ENCODE results near the gene BMP6. TPM values are rescaled to one million over a fixed set of nuclear protein-coding genes. Genes with fewer than 3 reads are reported as not detected.

The BMP6 gene
- total RNA-seq, 2 donors from 2014 or later, result 10.4 to 19.1 TPM

DNA sequence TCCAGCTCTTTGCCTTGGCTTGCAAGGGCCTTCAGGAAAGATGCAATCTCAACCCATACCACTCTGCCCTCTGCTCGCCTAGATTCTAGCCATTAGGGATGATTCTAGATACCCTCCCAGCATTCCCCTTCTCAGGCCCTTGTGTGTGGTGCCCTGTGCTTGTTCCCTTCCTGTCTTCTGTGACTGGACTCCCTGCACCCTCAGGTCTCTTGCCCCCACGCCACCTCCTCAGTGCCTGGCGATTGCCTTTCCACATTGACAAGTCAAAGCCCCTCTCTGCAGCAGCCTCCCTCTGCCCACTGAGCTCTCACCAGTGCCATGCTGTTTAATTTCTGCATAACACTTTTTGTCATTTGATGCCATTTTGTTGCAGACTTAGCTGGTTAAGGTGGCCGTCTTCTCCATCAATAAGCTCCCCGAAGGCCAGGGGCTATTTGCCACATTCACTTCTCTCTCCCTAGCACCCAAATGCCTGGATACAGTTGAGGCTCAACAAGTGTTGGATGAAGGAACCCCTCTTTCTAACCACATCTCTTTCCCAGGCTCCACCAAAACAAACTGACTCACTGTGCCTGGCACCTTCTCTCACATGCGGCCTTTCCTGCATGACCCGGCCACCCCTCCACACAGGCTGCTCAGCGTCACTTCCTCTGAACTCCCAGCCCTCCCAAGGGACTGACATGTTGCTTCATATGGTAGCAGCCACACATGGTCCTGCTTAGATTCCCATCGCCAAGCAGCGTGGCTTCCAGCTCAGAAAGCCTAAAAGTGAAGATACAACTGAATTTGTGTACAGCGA lies 189.3 kb downstream of the BMP6 start:
- no peak overlapping the region for H3K27ac ChIP-seq
- H3K9me3 ChIP-seq, result no peaks in the 10 kb centered on the region
- TF ChIP-seq, protein P1, sequence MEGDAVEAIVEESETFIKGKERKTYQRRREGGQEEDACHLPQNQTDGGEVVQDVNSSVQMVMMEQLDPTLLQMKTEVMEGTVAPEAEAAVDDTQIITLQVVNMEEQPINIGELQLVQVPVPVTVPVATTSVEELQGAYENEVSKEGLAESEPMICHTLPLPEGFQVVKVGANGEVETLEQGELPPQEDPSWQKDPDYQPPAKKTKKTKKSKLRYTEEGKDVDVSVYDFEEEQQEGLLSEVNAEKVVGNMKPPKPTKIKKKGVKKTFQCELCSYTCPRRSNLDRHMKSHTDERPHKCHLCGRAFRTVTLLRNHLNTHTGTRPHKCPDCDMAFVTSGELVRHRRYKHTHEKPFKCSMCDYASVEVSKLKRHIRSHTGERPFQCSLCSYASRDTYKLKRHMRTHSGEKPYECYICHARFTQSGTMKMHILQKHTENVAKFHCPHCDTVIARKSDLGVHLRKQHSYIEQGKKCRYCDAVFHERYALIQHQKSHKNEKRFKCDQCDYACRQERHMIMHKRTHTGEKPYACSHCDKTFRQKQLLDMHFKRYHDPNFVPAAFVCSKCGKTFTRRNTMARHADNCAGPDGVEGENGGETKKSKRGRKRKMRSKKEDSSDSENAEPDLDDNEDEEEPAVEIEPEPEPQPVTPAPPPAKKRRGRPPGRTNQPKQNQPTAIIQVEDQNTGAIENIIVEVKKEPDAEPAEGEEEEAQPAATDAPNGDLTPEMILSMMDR (IDR thresholded peaks at IDR 0.05), result no peak
- H3K4me1 ChIP-seq, result peaks cover 0 to 7% of the 10 kb centered on the region in 2 donors
- H3K36me3 ChIP-seq, result no peaks in the 10 kb centered on the region
- DNase-seq (ENCODE audit: low spot score), result peak; percentile 82
- H3K4me3 ChIP-seq, result no peak overlapping the region
- H3K27me3 ChIP-seq, result no peaks in the 10 kb centered on the region

DNA sequence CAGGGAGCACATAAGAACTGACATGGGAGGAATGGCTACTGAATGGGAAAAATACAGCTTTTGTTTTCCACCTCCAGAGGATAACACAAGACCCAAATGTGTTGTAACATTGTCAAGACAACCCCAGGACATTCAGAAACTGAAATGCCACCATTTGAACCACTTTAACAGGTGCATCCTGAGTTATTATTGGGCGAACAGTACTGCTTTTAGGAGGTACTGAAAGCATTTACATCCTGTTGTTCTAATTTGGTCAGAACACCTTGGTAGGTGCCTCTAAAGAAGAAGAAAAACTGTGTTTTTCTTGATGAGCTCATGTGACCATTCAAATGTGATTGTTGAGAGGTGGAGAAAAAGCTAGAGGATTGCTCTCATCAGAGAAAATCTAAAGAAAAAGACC lies 191.1 kb downstream of the BMP6 start:
- H3K4me3 ChIP-seq, result no peak overlapping the region
- H3K9me3 ChIP-seq, result no peaks in the 10 kb centered on the region
- TF ChIP-seq, protein P1 (IDR thresholded peaks at IDR 0.05), result no peak
- H3K4me1 ChIP-seq, result no peaks in the 10 kb centered on the region
- no peaks in the 10 kb centered on the region for H3K27me3 ChIP-seq
- no peak overlapping the region for H3K27ac ChIP-seq
- no peak for DNase-seq (ENCODE audit: low spot score)
- no peaks in the 10 kb centered on the region for H3K36me3 ChIP-seq

DNA sequence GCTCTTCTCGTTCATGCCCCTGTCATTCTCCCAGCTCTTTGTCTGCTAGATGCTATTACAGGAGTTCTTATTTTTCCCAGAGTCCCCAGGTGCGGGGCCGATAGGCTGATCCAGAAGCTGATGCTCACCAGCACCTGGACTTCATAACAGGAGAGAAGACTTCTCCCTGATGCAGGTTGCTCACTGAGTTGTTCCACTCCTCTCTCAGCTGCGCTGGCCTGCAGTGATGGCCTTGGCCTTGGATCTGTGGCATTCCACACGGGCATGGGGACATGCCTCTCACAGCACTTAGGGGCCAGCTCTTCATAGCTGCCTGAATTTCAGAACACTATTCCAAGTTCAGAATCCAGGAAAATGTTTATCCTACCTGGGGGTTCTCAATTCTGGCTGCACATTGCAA lies 191.8 kb downstream of the BMP6 start:
- TF ChIP-seq, protein P1 (IDR thresholded peaks at IDR 0.05), result no peak
- no peak for DNase-seq (ENCODE audit: low spot score)
- no peaks in the 10 kb centered on the region for H3K9me3 ChIP-seq
- H3K4me3 ChIP-seq, result no peak overlapping the region
- H3K27ac ChIP-seq, result no peak overlapping the region
- no peaks in the 10 kb centered on the region for H3K4me1 ChIP-seq
- H3K27me3 ChIP-seq, result no peaks in the 10 kb centered on the region
- no peaks in the 10 kb centered on the region for H3K36me3 ChIP-seq

DNA sequence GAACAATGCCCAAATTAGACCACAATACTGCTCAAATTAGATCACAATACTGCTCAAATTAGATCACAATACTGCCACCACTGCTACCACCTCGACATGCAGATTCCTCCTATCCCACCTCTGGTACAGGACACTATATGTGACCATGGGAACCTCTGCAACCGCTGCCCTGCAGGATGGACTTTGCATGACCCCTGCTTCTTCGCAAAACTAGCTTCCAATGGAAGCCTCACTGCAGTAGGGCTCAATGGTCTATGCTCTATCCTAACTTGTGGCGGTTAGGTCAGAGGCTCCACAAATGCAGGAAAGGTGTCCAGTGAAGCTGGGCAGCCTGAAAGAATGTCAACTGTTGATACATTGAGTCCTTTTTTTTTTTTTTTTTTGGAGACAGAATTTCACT lies 192.5 kb downstream of the BMP6 start:
- Histone ChIP-seq H3K27ac (no peak overlapping the region), H3K4me1 (no peaks in the 10 kb centered on the region), H3K9me3 (no peaks in the 10 kb centered on the region), H3K36me3 (no peaks in the 10 kb centered on the region), H3K4me3 (no peak overlapping the region), H3K27me3 (no peaks in the 10 kb centered on the region)
- TF ChIP-seq, protein P1 (IDR thresholded peaks at IDR 0.05), result no peak
- DNase-seq (ENCODE audit: low spot score), result no peak

DNA sequence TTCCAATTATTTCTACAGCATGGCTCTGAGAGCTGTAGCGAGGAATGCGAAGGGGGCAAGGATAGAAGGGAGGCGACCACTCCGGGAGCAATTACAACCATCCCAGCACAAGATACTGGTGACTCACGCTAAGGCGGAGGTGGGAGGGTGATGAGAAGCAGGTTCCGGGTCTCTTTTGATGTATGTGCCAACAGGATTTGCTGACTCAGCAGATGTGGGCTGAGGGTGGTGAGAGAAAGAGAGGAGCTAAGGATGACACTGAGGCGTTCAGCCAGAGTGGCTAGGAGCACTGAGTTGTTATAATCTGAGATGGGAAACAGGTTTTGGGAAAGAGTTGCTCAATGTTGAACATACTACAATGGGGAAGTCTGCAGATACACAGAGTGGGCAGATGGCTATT lies 194.0 kb downstream of the BMP6 start:
- H3K9me3 ChIP-seq, result no peaks in the 10 kb centered on the region
- DNase-seq (ENCODE audit: low spot score), result no peak
- no peaks in the 10 kb centered on the region for H3K4me1 ChIP-seq
- no peaks in the 10 kb centered on the region for H3K27me3 ChIP-seq
- TF ChIP-seq, protein P1 (IDR thresholded peaks at IDR 0.05), result no peak
- H3K4me3 ChIP-seq, result no peak overlapping the region
- H3K36me3 ChIP-seq, result no peaks in the 10 kb centered on the region
- H3K27ac ChIP-seq, result no peak overlapping the region

DNA sequence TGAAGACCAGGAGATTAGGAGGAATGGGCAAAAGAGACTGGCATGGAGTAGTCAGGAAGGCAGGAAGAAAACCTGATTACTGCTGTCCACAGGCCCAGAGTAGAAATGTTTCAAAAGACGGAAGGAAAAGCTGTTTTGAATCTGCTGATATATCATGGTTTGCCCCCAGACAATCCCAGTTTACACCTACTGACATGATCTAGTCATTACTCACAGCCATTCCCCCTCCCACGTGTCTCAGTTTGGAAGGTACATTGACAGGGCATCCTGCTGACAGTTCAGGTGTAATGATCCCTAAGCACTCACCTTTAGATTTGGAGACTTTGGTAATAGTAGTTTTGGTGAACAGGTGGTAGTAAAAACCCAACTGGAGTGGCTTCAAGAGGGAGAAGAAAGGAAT lies 194.5 kb downstream of the BMP6 start:
- Histone ChIP-seq H3K9me3 (peaks cover 0 to under 1% of the 10 kb centered on the region in 2 donors), H3K27ac (no peak overlapping the region), H3K4me1 (no peaks in the 10 kb centered on the region), H3K36me3 (no peaks in the 10 kb centered on the region), H3K4me3 (no peak overlapping the region), H3K27me3 (no peaks in the 10 kb centered on the region)
- DNase-seq (ENCODE audit: low spot score), result no peak
- TF ChIP-seq, protein P1 (IDR thresholded peaks at IDR 0.05), result no peak
